GM19395 (cell line): ENCODE results near the gene MKI67.
"Not testable (repeated sequence)": the region's sequence is repeated elsewhere in the genome, so short reads cannot be mapped to it uniquely, and the experiment has no call there.

Experiments used
- ATAC-seq: cut with Tn5 transposase; IDR thresholded peaks from one replicate; pipeline ENCODE4 v1.9.1; 2021; ENCODE audit warnings: mild to moderate bottlenecking, moderate library complexity; ENCODE audit not compliant: unreplicated experiment

The MKI67 gene

GRCh38 chr10:128149267-128150014 lies 23.2 kb upstream of the MKI67 start:
- ATAC-seq = no peak

- no peak for ATAC-seq
These were observed 21.4 kb upstream of the MKI67 start for GRCh38 chr10:128147669-128148068.

- ATAC-seq = peak; percentile 59
These were observed 20.8 kb upstream of the MKI67 start for GRCh38 chr10:128147064-128147463.

- ATAC-seq = no peak
These were observed 18.3 kb upstream of the MKI67 start for GRCh38 chr10:128144547-128144946.

GRCh38 chr10:128143531-128143930 lies 17.3 kb upstream of the MKI67 start:
- no peak for ATAC-seq

- ATAC-seq = no peak
These were observed 14.2 kb upstream of the MKI67 start for GRCh38 chr10:128140425-128140824.

GRCh38 chr10:128138429-128138828 lies 12.2 kb upstream of the MKI67 start:
- ATAC-seq = not testable (repeated sequence)

- no peak for ATAC-seq
These were observed 11.7 kb upstream of the MKI67 start for GRCh38 chr10:128137877-128138276.

GRCh38 chr10:128130051-128130450 lies 3.8 kb upstream of the MKI67 start:
- no peak for ATAC-seq

GRCh38 chr10:128128582-128128981 lies 2.4 kb upstream of the MKI67 start:
- ATAC-seq = no peak

- no peak for ATAC-seq
These were observed 743 bp downstream of the MKI67 start for GRCh38 chr10:128125416-128125943.

- ATAC-seq = no peak
These were observed 1.3 kb downstream of the MKI67 start for GRCh38 chr10:128124813-128125403.

GRCh38 chr10:128123846-128124245 lies 2.4 kb downstream of the MKI67 start:
- ATAC-seq = no peak

- no peak for ATAC-seq
These were observed 3.3 kb downstream of the MKI67 start for GRCh38 chr10:128122931-128123330.

GRCh38 chr10:128121750-128122412 lies 4.3 kb downstream of the MKI67 start:
- ATAC-seq = no peak

GRCh38 chr10:128116851-128117615 lies 9.2 kb downstream of the MKI67 start:
- ATAC-seq = no peak

- ATAC-seq = no peak
These were observed 10.0 kb downstream of the MKI67 start for GRCh38 chr10:128116187-128116586.

- no peak for ATAC-seq
These were observed 10.9 kb downstream of the MKI67 start for GRCh38 chr10:128115356-128115755.

GRCh38 chr10:128114901-128115300 lies 11.3 kb downstream of the MKI67 start:
- ATAC-seq = no peak

- no peak for ATAC-seq
These were observed 13.2 kb downstream of the MKI67 start for GRCh38 chr10:128113026-128113425.

- ATAC-seq = no peak
These were observed 14.5 kb downstream of the MKI67 start for GRCh38 chr10:128111696-128112095.
